H9 (cell line): ENCODE results near the gene ZNF618. TPM values are rescaled to one million over a fixed set of nuclear protein-coding genes. Genes with fewer than 3 reads are reported as not detected.

Experiments
- DNase-seq: peaks from one replicate; pipeline ENCODE4 v3.0.0-alpha.2; 2017
- H2AFZ ChIP-seq: one replicate; pipeline ENCODE4 v1.6.1; 2013; ENCODE audit warnings: mild to moderate bottlenecking, low read length, control low read depth, moderate library complexity
- H2AK5ac ChIP-seq: 2 replicates; pipeline ENCODE4 v1.6.1; 2013; ENCODE audit warnings: low read length, control low read depth, mixed read lengths; ENCODE audit not compliant: insufficient read length
- H2BK120ac ChIP-seq: one replicate; pipeline ENCODE4 v1.6.1; 2013; ENCODE audit warnings: low read depth, mild to moderate bottlenecking, low read length, control low read depth, inconsistent platforms; ENCODE audit not compliant: poor library complexity, severe bottlenecking
- H2BK12ac ChIP-seq: 2 replicates; pipeline ENCODE4 v1.6.1; 2013; ENCODE audit warnings: low read length, control low read depth, mixed read lengths, low read depth; ENCODE audit not compliant: insufficient read length
- H2BK15ac ChIP-seq: 2 replicates; pipeline ENCODE4 v1.6.1; 2013; ENCODE audit warnings: low read depth, low read length, control low read depth
- H2BK20ac ChIP-seq: one replicate; pipeline ENCODE4 v1.6.1; 2013; ENCODE audit warnings: low read depth, mild to moderate bottlenecking, low read length, control low read depth, inconsistent platforms; ENCODE audit not compliant: poor library complexity, severe bottlenecking
- H2BK5ac ChIP-seq: 2 replicates; pipeline ENCODE4 v1.6.1; 2013; ENCODE audit warnings: low read length, control low read depth, mixed read lengths; ENCODE audit not compliant: insufficient read length
- H3K14ac ChIP-seq: 2 replicates; pipeline ENCODE4 v1.6.1; 2013; ENCODE audit warnings: low read length, control low read depth; ENCODE audit not compliant: insufficient read depth
- H3K18ac ChIP-seq: 2 replicates; pipeline ENCODE4 v1.6.1; 2013; ENCODE audit warnings: low read depth, mild to moderate bottlenecking, mixed read lengths, low read length, control low read depth; ENCODE audit not compliant: insufficient read length
- H3K23ac ChIP-seq: 2 replicates; pipeline ENCODE4 v1.6.1; 2013; ENCODE audit warnings: low read length, control low read depth, mixed read lengths, low read depth; ENCODE audit not compliant: insufficient read length
- H3K23me2 ChIP-seq: 2 replicates; pipeline ENCODE4 v1.6.1; 2013; ENCODE audit warnings: low read depth, mild to moderate bottlenecking, mixed read lengths, low read length, control low read depth; ENCODE audit not compliant: insufficient read length, poor library complexity, severe bottlenecking
- H3K27ac ChIP-seq: 2 replicates; pipeline ENCODE4 v1.5.1; 2013; ENCODE audit warnings: low read length, control low read depth, mixed read lengths, low read depth; ENCODE audit not compliant: insufficient read length
- H3K27me3 ChIP-seq: 2 replicates; pipeline ENCODE4 v1.6.1; 2013; ENCODE audit warnings: low read length, control low read depth, inconsistent platforms; ENCODE audit not compliant: insufficient read depth
- H3K4ac ChIP-seq: 2 replicates; pipeline ENCODE4 v1.6.1; 2013; ENCODE audit warnings: low read depth, mild to moderate bottlenecking, control low read depth, inconsistent platforms, low read length, moderate library complexity
- H3K4me1 ChIP-seq: 2 replicates; pipeline ENCODE4 v1.6.1; 2013; ENCODE audit warnings: low read length, control low read depth, inconsistent platforms; ENCODE audit not compliant: insufficient read depth
- H3K4me2 ChIP-seq: 2 replicates; pipeline ENCODE4 v1.6.1; 2013; ENCODE audit warnings: low read length, control low read depth, mixed read lengths; ENCODE audit not compliant: insufficient read length, insufficient read depth
- H3K56ac ChIP-seq: 2 replicates; pipeline ENCODE4 v1.6.1; 2013; ENCODE audit warnings: low read depth, mild to moderate bottlenecking, mixed read lengths, low read length, control low read depth; ENCODE audit not compliant: insufficient read length
- H3K79me1 ChIP-seq: 2 replicates; pipeline ENCODE4 v1.6.1; 2013; ENCODE audit warnings: low read depth, mild to moderate bottlenecking, moderate library complexity, low read length, control low read depth, inconsistent platforms; ENCODE audit not compliant: insufficient read depth, poor library complexity, severe bottlenecking
- H3K79me2 ChIP-seq: 2 replicates; pipeline ENCODE4 v1.6.1; 2013; ENCODE audit warnings: low read length, control low read depth, inconsistent platforms; ENCODE audit not compliant: insufficient read depth
- H3K9ac ChIP-seq: 2 replicates; pipeline ENCODE4 v1.6.1; 2013; ENCODE audit warnings: low read length, control low read depth, mixed read lengths; ENCODE audit not compliant: insufficient read length; ENCODE audit errors: extremely low read depth
- H3K9me3 ChIP-seq: one replicate; pipeline ENCODE4 v1.6.1; 2013; ENCODE audit warnings: low read depth, low read length, inconsistent platforms; ENCODE audit not compliant: control insufficient read depth
- H3T11ph ChIP-seq: one replicate; pipeline ENCODE4 v1.6.1; 2013; ENCODE audit warnings: mild to moderate bottlenecking, low read length, control low read depth, inconsistent platforms
- H4K20me1 ChIP-seq: one replicate; pipeline ENCODE4 v1.6.1; 2013; ENCODE audit not compliant: control insufficient read depth, insufficient read length, insufficient read depth
- H4K5ac ChIP-seq: 2 replicates; pipeline ENCODE4 v1.6.1; 2013; ENCODE audit warnings: low read depth, mild to moderate bottlenecking, mixed read lengths, low read length, control low read depth; ENCODE audit not compliant: insufficient read length
- H4K8ac ChIP-seq: replicated peaks from 2 replicates; pipeline ENCODE4 v1.6.1; 2013; ENCODE audit warnings: low read length, control low read depth, mixed read lengths, low read depth; ENCODE audit not compliant: insufficient read length
- H4K91ac ChIP-seq: 2 replicates; pipeline ENCODE4 v1.6.1; 2013; ENCODE audit warnings: low read depth, mild to moderate bottlenecking, moderate library complexity, mixed read lengths, low read length, control low read depth; ENCODE audit not compliant: insufficient read length
- H3K27ac Mint-ChIP-seq, 3 experiments: 2 replicates in 2 of 3; 3 replicates in 1 of 3; pipeline ENCODE4 v1.8.0; 2020 to 2021; ENCODE audit warnings: mixed read lengths in 3 of 3, mild to moderate bottlenecking in 1 of 3, moderate library complexity in 1 of 3
- H3K27me3 Mint-ChIP-seq: 2 replicates; pipeline ENCODE4 v1.8.0; 2021; ENCODE audit warnings: low read depth, mild to moderate bottlenecking, moderate library complexity, mixed read lengths
- H3K36me3 Mint-ChIP-seq, 3 experiments: 2 replicates in 2 of 3; 3 replicates in 1 of 3; pipeline ENCODE4 v1.8.0; 2020 to 2021; ENCODE audit warnings: low read depth in 3 of 3, mixed read lengths in 3 of 3; ENCODE audit not compliant: insufficient read depth in 1 of 3
- H3K4me1 Mint-ChIP-seq, 2 experiments: 2 replicates each; pipeline ENCODE4 v1.8.0; 2020; ENCODE audit warnings: mixed read lengths in 2 of 2
- H3K4me3 Mint-ChIP-seq, 2 experiments: 2 replicates in 1 of 2; 3 replicates in 1 of 2; pipeline ENCODE4 v1.8.0; 2020 to 2021; ENCODE audit warnings: mild to moderate bottlenecking in 2 of 2, mixed read lengths in 2 of 2, moderate library complexity in 1 of 2
- H3K9me3 Mint-ChIP-seq, 2 experiments: 2 replicates in 1 of 2; 3 replicates in 1 of 2; pipeline ENCODE4 v1.8.0; 2020; ENCODE audit warnings: mild to moderate bottlenecking in 2 of 2, mixed read lengths in 2 of 2, moderate library complexity in 1 of 2
- CTCF ChIP-seq: fragments of 200-600 bp; sonication (generic); conservative IDR thresholded peaks from 3 replicates; pipeline ENCODE4 v1.8.0; 2021; ENCODE audit warnings: antibody characterized with exemption, mild to moderate bottlenecking
- WGBS: extraction: QIAGEN DNeasy Blood & Tissue Kit; methylation state at CpG from one replicate; pipeline ENCODE4 v1.1.7; 2013; ENCODE audit warnings: missing lambda C conversion rate, low lambda C conversion rate, mixed read lengths; ENCODE audit not compliant: insufficient read length; ENCODE audit errors: extremely low coverage; 5-methylcytosine and 5-hydroxymethylcytosine counted together
- total RNA-seq: library from RNA; stranded (reverse); gene quantifications from 2 replicates; pipeline ENCODE4 v1.2.1, GENCODE V29; 2021

ZNF618 gene
- total RNA-seq, 1 experiment from 2014 or later = 13.6 TPM

- Histone ChIP-seq H3K14ac (no peak overlapping the region; the same call in 1 of the 2 replicates), H3K4ac (no peak overlapping the region), H2BK20ac (no peak overlapping the region), H4K8ac (no peak overlapping the region), H3K4me2 (no peak overlapping the region), H4K20me1 (no peaks in the 10 kb centered on the region), H3K23me2 (no peaks in the 10 kb centered on the region), H3K79me2 (no peaks in the 10 kb centered on the region; the same call in 1 of the 2 replicates), H2AK5ac (no peak overlapping the region), H3K79me1 (no peaks in the 10 kb centered on the region), H3K9me3 (no peaks in the 10 kb centered on the region), H2AFZ (no peak overlapping the region), H3K27ac (no peak overlapping the region), H4K5ac (no peak overlapping the region), H3T11ph (no peak overlapping the region), H3K23ac (no peak overlapping the region), H3K56ac (no peak overlapping the region), H3K4me1 (no peaks in the 10 kb centered on the region; the same call in 1 of the 2 replicates), H2BK12ac (no peak overlapping the region), H3K27me3 (no peaks in the 10 kb centered on the region), H2BK5ac (no peak overlapping the region), H3K18ac (no peak overlapping the region), H3K9ac (no peak overlapping the region), H2BK15ac (no peak overlapping the region), H4K91ac (no peak overlapping the region), H2BK120ac (no peak overlapping the region)
- Mint-ChIP-seq H3K27ac (no peak overlapping the region), H3K9me3 (no peaks in the 10 kb centered on the region), H3K4me1 (peaks cover 0 to 7% of the 10 kb centered on the region in 2 experiments; a peak in 1 of 4 replicates), H3K27me3 (no peaks in the 10 kb centered on the region; the same call in 1 of the 2 replicates), H3K4me3 (no peak overlapping the region), H3K36me3 (no peaks in the 10 kb centered on the region)
- DNase-seq = no peak
- TF ChIP-seq CTCF = peak; percentile 26; the same call in 2 of the 3 replicates
- WGBS = no CpG with 5 or more reads among the region's 17 CpGs
These were observed 73.5 kb downstream of the ZNF618 start for GRCh38 chr9:113949571-113950078.
